ENCODE measurements around the gene SGCD.

The SGCD gene

DNA sequence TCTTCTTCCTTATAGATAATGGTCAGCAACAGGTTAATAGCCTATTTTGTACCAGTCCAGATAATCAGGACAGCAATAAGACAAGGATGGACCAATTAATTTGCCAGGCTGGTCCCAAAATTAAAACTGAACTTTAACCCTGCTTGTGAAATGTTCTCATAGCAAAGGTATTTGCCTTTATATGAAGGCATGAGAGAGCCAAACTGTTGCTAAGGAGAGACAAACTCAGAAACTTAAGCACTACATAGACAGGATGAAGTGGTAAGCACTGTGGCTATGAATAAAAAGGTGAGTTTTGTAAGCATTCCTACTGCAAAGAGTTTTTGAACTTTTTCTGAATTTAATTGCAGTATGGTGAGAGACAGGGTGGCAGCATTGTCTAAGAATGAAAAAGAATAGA lies 348.4 kb downstream of the SGCD start:
- no peaks in the 10 kb centered on the region; the same call in 1 of the 2 replicates for H3F3A ChIP-seq (ENCODE audit: low read depth)
- H4K20me1 ChIP-seq (ENCODE audit: insufficient read depth, low read length, poor library complexity, severe bottlenecking): no peaks in the 10 kb centered on the region
- no peaks in the 10 kb centered on the region for H3K9me3 ChIP-seq (ENCODE audit: insufficient read depth, low read depth, low read length)
- H3K79me2 ChIP-seq (ENCODE audit: insufficient read depth, low read length): no peaks in the 10 kb centered on the region
- H3K4me3 ChIP-seq (ENCODE audit: low read length, poor library complexity, severe bottlenecking): no peak overlapping the region
- no peaks in the 10 kb centered on the region for H3K36me3 ChIP-seq (ENCODE audit: insufficient read depth, low read length)
- peak overlapping the region; percentile 16 for H3K9ac ChIP-seq (ENCODE audit: low read depth, low read length, poor library complexity, severe bottlenecking)
- TF ChIP-seq, protein P1, sequence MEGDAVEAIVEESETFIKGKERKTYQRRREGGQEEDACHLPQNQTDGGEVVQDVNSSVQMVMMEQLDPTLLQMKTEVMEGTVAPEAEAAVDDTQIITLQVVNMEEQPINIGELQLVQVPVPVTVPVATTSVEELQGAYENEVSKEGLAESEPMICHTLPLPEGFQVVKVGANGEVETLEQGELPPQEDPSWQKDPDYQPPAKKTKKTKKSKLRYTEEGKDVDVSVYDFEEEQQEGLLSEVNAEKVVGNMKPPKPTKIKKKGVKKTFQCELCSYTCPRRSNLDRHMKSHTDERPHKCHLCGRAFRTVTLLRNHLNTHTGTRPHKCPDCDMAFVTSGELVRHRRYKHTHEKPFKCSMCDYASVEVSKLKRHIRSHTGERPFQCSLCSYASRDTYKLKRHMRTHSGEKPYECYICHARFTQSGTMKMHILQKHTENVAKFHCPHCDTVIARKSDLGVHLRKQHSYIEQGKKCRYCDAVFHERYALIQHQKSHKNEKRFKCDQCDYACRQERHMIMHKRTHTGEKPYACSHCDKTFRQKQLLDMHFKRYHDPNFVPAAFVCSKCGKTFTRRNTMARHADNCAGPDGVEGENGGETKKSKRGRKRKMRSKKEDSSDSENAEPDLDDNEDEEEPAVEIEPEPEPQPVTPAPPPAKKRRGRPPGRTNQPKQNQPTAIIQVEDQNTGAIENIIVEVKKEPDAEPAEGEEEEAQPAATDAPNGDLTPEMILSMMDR (conservative IDR thresholded peaks at IDR 0.05; ENCODE audit: low read length): no peak
- no peak for TF ChIP-seq EZH2phosphoT487 (IDR thresholded peaks at IDR 0.05; ENCODE audit: borderline replicate concordance)
- peaks cover 66% of the 10 kb centered on the region for H3K4me1 ChIP-seq (ENCODE audit: insufficient read depth, low read length, poor library complexity, severe bottlenecking)
- H2AFZ ChIP-seq (ENCODE audit: low read length): no peak overlapping the region
- no peaks in the 10 kb centered on the region for H3K9me2 ChIP-seq (replicated peaks; ENCODE audit: low read depth, low read length)
- H3K27me3 ChIP-seq (ENCODE audit: insufficient read depth, low read length, poor library complexity, severe bottlenecking): no peaks in the 10 kb centered on the region
- H3K4me2 ChIP-seq (ENCODE audit: low read depth, low read length, poor library complexity, severe bottlenecking): no peak overlapping the region

DNA sequence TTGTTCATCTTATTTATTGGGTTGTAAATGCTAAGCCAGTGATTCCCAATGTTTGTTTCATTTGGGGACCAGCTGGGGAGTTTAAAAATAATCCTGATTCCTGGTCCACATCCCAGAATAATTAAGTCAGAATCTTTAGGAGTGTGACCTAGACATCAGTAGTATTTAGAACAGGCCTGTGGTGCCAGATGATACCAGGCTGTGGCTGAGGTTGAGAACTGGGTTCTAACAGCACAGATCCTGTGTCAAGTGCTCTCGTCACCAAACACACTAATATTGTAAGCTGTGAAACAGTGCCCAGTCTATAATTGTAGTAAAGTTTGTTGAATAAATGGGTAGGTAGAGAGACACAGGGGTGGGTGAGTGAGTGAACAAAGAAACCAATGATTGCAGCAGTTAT lies 351.0 kb downstream of the SGCD start:
- Histone ChIP-seq H3F3A (ENCODE audit: low read depth) (peaks cover 5% of the 10 kb centered on the region; the same call in 1 of the 2 replicates), H3K4me2 (ENCODE audit: low read depth, low read length, poor library complexity, severe bottlenecking) (peak overlapping the region; percentile 43), H3K4me1 (ENCODE audit: insufficient read depth, low read length, poor library complexity, severe bottlenecking) (peaks cover 65% of the 10 kb centered on the region), H2AFZ (ENCODE audit: low read length) (no peak overlapping the region), H3K9ac (ENCODE audit: low read depth, low read length, poor library complexity, severe bottlenecking) (peak overlapping the region; percentile 45), H3K36me3 (ENCODE audit: insufficient read depth, low read length) (no peaks in the 10 kb centered on the region), H3K9me3 (ENCODE audit: insufficient read depth, low read depth, low read length) (no peaks in the 10 kb centered on the region), H3K4me3 (ENCODE audit: low read length, poor library complexity, severe bottlenecking) (no peak overlapping the region), H3K79me2 (ENCODE audit: insufficient read depth, low read length) (no peaks in the 10 kb centered on the region), H4K20me1 (ENCODE audit: insufficient read depth, low read length, poor library complexity, severe bottlenecking) (no peaks in the 10 kb centered on the region), H3K9me2 (replicated peaks; ENCODE audit: low read depth, low read length) (no peaks in the 10 kb centered on the region), H3K27me3 (ENCODE audit: insufficient read depth, low read length, poor library complexity, severe bottlenecking) (no peaks in the 10 kb centered on the region)
- TF ChIP-seq, protein P1 (conservative IDR thresholded peaks at IDR 0.05; ENCODE audit: low read length): no peak
- TF ChIP-seq EZH2phosphoT487 (IDR thresholded peaks at IDR 0.05; ENCODE audit: borderline replicate concordance): no peak

DNA sequence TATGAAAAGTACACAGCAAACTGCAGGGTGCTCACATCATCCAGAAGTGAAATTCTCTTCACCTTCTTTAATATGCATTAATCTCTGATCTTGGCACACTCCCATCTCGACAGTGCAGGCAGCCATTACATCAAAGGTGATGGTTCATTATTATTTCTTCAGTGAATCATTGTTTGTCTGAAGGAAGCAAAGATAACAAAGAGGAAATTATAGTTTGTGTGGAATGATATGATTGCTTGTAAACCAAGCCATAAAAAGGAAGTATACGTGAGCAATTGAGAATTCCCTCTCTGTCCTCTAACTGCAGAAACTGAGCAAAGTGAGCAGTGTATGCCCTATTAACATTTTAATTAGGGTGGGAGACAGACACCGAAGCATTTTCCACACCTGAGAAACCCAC lies 351.5 kb downstream of the SGCD start:
- 0 out of 2 replicates have a peak, but pooled peaks have one; percentile 41 for TF ChIP-seq EZH2phosphoT487 (IDR thresholded peaks at IDR 0.05; ENCODE audit: borderline replicate concordance)
- TF ChIP-seq, protein P1 (conservative IDR thresholded peaks at IDR 0.05; ENCODE audit: low read length): no peak
- H3K27me3 ChIP-seq (ENCODE audit: insufficient read depth, low read length, poor library complexity, severe bottlenecking): no peaks in the 10 kb centered on the region
- no peak overlapping the region for H3K4me3 ChIP-seq (ENCODE audit: low read length, poor library complexity, severe bottlenecking)
- H3F3A ChIP-seq (ENCODE audit: low read depth): peaks cover 8% of the 10 kb centered on the region; the same call in 1 of the 2 replicates
- no peaks in the 10 kb centered on the region for H3K36me3 ChIP-seq (ENCODE audit: insufficient read depth, low read length)
- peak overlapping the region; percentile 45 for H3K9ac ChIP-seq (ENCODE audit: low read depth, low read length, poor library complexity, severe bottlenecking)
- H4K20me1 ChIP-seq (ENCODE audit: insufficient read depth, low read length, poor library complexity, severe bottlenecking): no peaks in the 10 kb centered on the region
- peaks cover 64% of the 10 kb centered on the region for H3K4me1 ChIP-seq (ENCODE audit: insufficient read depth, low read length, poor library complexity, severe bottlenecking)
- no peaks in the 10 kb centered on the region for H3K9me3 ChIP-seq (ENCODE audit: insufficient read depth, low read depth, low read length)
- no peak overlapping the region for H2AFZ ChIP-seq (ENCODE audit: low read length)
- no peaks in the 10 kb centered on the region for H3K79me2 ChIP-seq (ENCODE audit: insufficient read depth, low read length)
- no peaks in the 10 kb centered on the region for H3K9me2 ChIP-seq (replicated peaks; ENCODE audit: low read depth, low read length)
- H3K4me2 ChIP-seq (ENCODE audit: low read depth, low read length, poor library complexity, severe bottlenecking): peak overlapping the region; percentile 43

All from Loucy (cell line).